HepG2 (cell line): ENCODE data around the gene TBX3. TPM values are rescaled to one million over a fixed set of nuclear protein-coding genes. Genes with fewer than 3 reads are reported as not detected.

Experiments used
- ATAC-seq: fragments of 200-7000 bp; cut with Tn5 transposase; 3 replicates; pipeline ENCODE4 v1.9.1; 2020; ENCODE audit warnings: mild to moderate bottlenecking, moderate library complexity
- BruUV-seq: library from RNA; stranded (reverse); fragments of 400-500 nt; replicated peaks from 2 replicates; lab custom pipeline; 2021; lab: Mats Ljungman, UMichigan
- CTCF ChIA-PET: fragments of 300-600 bp; formaldehyde crosslinking; extraction: SDS; loops from one replicate; lab custom pipeline; 2021; ENCODE audit warnings: low total read pairs, inconsistent platforms, low intra/inter-chr PET ratio; lab: Yijun Ruan, JAX
- POLR2A ChIA-PET: fragments of 350-600 bp; sonication (Branson Sonifier 250); formaldehyde crosslinking; loops from one replicate; lab custom pipeline; 2020; ENCODE audit warnings: antibody characterized with exemption, inconsistent platforms; lab: Yijun Ruan, JAX
- DNase-seq: peaks from one replicate; pipeline ENCODE4 v3.0.0-alpha.2; 2015; ENCODE audit warnings: low spot score
- FAIRE-seq: peaks from 3 replicates; lab custom pipeline; 2011; peaks lifted over from hg19 to GRCh38; lab: Jason Lieb, UNC
- H2AFZ ChIP-seq: one replicate; pipeline ENCODE4 v1.6.1; 2011; ENCODE audit warnings: low read length, inconsistent platforms
- H3K27ac ChIP-seq: fragments of 300-600 bp; 3 replicates; pipeline ENCODE4 v1.8.0; 2011; ENCODE audit warnings: mixed run types, mild to moderate bottlenecking, mixed read lengths, low read length, inconsistent platforms; ENCODE audit not compliant: insufficient read depth; ENCODE audit errors: extremely low read length
- H3K27me3 ChIP-seq, 2 experiments: fragments of 200-600 bp in 1 of 2; 2 replicates in 1 of 2; 3 replicates in 1 of 2; pipeline versions ENCODE4 v1.6.0 to v1.8.0; 2011; ENCODE audit warnings: low read length in 2 of 2, mild to moderate bottlenecking in 2 of 2, moderate library complexity in 2 of 2, inconsistent platforms in 1 of 2; ENCODE audit not compliant: insufficient read depth in 2 of 2, control insufficient read depth in 1 of 2
- H3K36me3 ChIP-seq, 2 experiments: fragments of 200-600 bp in 1 of 2; replicated peaks in 1 of 2; 2 replicates in 1 of 2; 3 replicates in 1 of 2; pipeline versions ENCODE4 v1.5.1 to v1.8.0; 2011; ENCODE audit warnings: low read length in 2 of 2, inconsistent platforms in 1 of 2; ENCODE audit not compliant: insufficient read depth in 2 of 2, control insufficient read depth in 1 of 2
- H3K4me1 ChIP-seq: 2 replicates; pipeline ENCODE4 v1.5.1; 2012; ENCODE audit warnings: low read length, inconsistent platforms; ENCODE audit not compliant: insufficient read depth
- H3K4me2 ChIP-seq: 2 replicates; pipeline ENCODE4 v1.6.0; 2011; ENCODE audit warnings: low read depth, low read length, inconsistent platforms
- H3K4me3 ChIP-seq, 3 experiments: fragments of 200-600 bp in 1 of 3; sonication (generic), shearing (Covaris generic) in 1 of 3; replicated peaks in 1 of 3; 2 replicates each; pipeline ENCODE4 v1.5.1; 2011 to 2016; ENCODE audit warnings: low read length in 3 of 3, inconsistent platforms in 2 of 3, low read depth in 2 of 3, mild to moderate bottlenecking in 2 of 3, control low read depth in 1 of 3, mixed read lengths in 1 of 3; ENCODE audit not compliant: insufficient read depth in 1 of 3
- H3K79me2 ChIP-seq: one replicate; pipeline ENCODE4 v1.6.1; 2011; ENCODE audit warnings: low read length, inconsistent platforms; ENCODE audit not compliant: insufficient read depth
- H3K9ac ChIP-seq: 2 replicates; pipeline ENCODE4 v1.6.0; 2011; ENCODE audit warnings: mild to moderate bottlenecking, low read depth, low read length, inconsistent platforms; ENCODE audit not compliant: insufficient read depth
- H3K9me3 ChIP-seq: 2 replicates; pipeline ENCODE4 v1.5.1; 2012; ENCODE audit warnings: mild to moderate bottlenecking, low read length
- H4K20me1 ChIP-seq: 2 replicates; pipeline ENCODE4 v1.6.0; 2011; ENCODE audit warnings: inconsistent platforms, mild to moderate bottlenecking, low read length, moderate library complexity; ENCODE audit not compliant: insufficient read depth
- BCL6 ChIP-seq: IDR thresholded peaks from 2 replicates; pipeline ENCODE4 v1.6.1; 2016; ENCODE audit warnings: missing genetic modification reagents, missing compliant biosample characterization
- CBX5 ChIP-seq: sonication (generic); formaldehyde crosslinking; IDR thresholded peaks from 2 replicates; pipeline ENCODE4 v1.4.0; 2020; ENCODE audit warnings: missing genetic modification reagents, borderline replicate concordance
- ELF4 ChIP-seq: sonication (generic); formaldehyde crosslinking; IDR thresholded peaks from 2 replicates; pipeline ENCODE4 v1.5.0; 2020; ENCODE audit warnings: missing genetic modification reagents, mild to moderate bottlenecking, moderate library complexity, borderline replicate concordance
- FOSL1 ChIP-seq: sonication (generic); formaldehyde crosslinking; IDR thresholded peaks from 2 replicates; pipeline ENCODE4 v1.9.0; 2021; ENCODE audit warnings: missing genetic modification reagents, borderline replicate concordance
- GATAD2A ChIP-seq: IDR thresholded peaks from 2 replicates; pipeline ENCODE4 v1.6.1; 2016
- HDAC2 ChIP-seq: sonication (generic); formaldehyde crosslinking; IDR thresholded peaks from 2 replicates; pipeline ENCODE4 v1.4.0; 2020; ENCODE audit warnings: missing genetic modification reagents
- IRF2 ChIP-seq: IDR thresholded peaks from 2 replicates; pipeline ENCODE4 v1.6.1; 2018; ENCODE audit warnings: missing genetic modification reagents, missing compliant biosample characterization
- JUN ChIP-seq: sonication (generic); formaldehyde crosslinking; IDR thresholded peaks from 2 replicates; pipeline ENCODE4 v1.4.0; 2020; ENCODE audit warnings: mild to moderate bottlenecking, missing genetic modification reagents
- JUND ChIP-seq: sonication (generic); formaldehyde crosslinking; IDR thresholded peaks from 2 replicates; pipeline ENCODE4 v1.8.0; 2022; ENCODE audit warnings: mild to moderate bottlenecking, missing genetic modification reagents
- LBX2 ChIP-seq: sonication (generic); formaldehyde crosslinking; IDR thresholded peaks from 2 replicates; pipeline ENCODE4 v1.5.0; 2020; ENCODE audit warnings: missing genetic modification reagents, mild to moderate bottlenecking, borderline replicate concordance
- MIXL1 ChIP-seq: IDR thresholded peaks from 2 replicates; pipeline ENCODE4 v1.6.1; 2016
- NR2F6 ChIP-seq, 2 experiments: IDR thresholded peaks; 2 replicates each; pipeline ENCODE4 v1.6.1; 2016; ENCODE audit warnings: antibody characterized with exemption in 1 of 2, mild to moderate bottlenecking in 1 of 2
- RAD21 ChIP-seq: fragments of 450-650 bp; formaldehyde crosslinking; IDR thresholded peaks from 2 replicates; pipeline ENCODE4 v1.5.0; 2020; ENCODE audit warnings: mild to moderate bottlenecking
- REXO4 ChIP-seq: sonication (generic); formaldehyde crosslinking; IDR thresholded peaks from 2 replicates; pipeline ENCODE4 v1.8.0; 2022; ENCODE audit warnings: missing genetic modification reagents, mild to moderate bottlenecking, borderline replicate concordance
- RNF2 ChIP-seq: fragments of 450-650 bp; conservative IDR thresholded peaks from 2 replicates; pipeline ENCODE4 v1.6.1; 2016; ENCODE audit warnings: low read depth
- RORA ChIP-seq: sonication (generic); formaldehyde crosslinking; IDR thresholded peaks from 2 replicates; pipeline ENCODE4 v1.5.0; 2020; ENCODE audit warnings: mild to moderate bottlenecking, missing genetic modification reagents, moderate library complexity
- SOX6 ChIP-seq, 2 experiments: fragments of 450-650 bp in 1 of 2; sonication (generic) in 1 of 2; formaldehyde crosslinking in 1 of 2; IDR thresholded peaks; 2 replicates each; pipeline versions ENCODE4 v1.4.0 to v1.6.1; 2017 to 2020; ENCODE audit warnings: antibody characterized with exemption in 1 of 2, mild to moderate bottlenecking in 1 of 2, missing genetic modification reagents in 1 of 2
- ZBTB7B ChIP-seq: sonication (generic); formaldehyde crosslinking; IDR thresholded peaks from 2 replicates; pipeline ENCODE4 v1.4.0; 2020; ENCODE audit warnings: missing genetic modification reagents
- ZMYM4 ChIP-seq: sonication (generic); formaldehyde crosslinking; IDR thresholded peaks from 2 replicates; pipeline ENCODE4 v1.8.1; 2023; ENCODE audit warnings: mild to moderate bottlenecking, missing genetic modification reagents
- ZNF543 ChIP-seq: sonication (generic); formaldehyde crosslinking; IDR thresholded peaks from 2 replicates; pipeline ENCODE4 v1.4.0; 2020; ENCODE audit warnings: mild to moderate bottlenecking, missing genetic modification reagents
- ZNF761 ChIP-seq: sonication (generic); formaldehyde crosslinking; conservative IDR thresholded peaks from 2 replicates; pipeline ENCODE4 v1.4.0; 2020; ENCODE audit warnings: mild to moderate bottlenecking, missing genetic modification reagents
- WGBS: methylation state at CpG from one replicate; pipeline ENCODE4 v1.1.6; 2017; ENCODE audit warnings: low lambda C conversion rate; 5-methylcytosine and 5-hydroxymethylcytosine counted together
- in situ Hi-C: cut with HindIII; loops from 2 replicates; pipeline ENCODE4 v1.10.0; 2017; ENCODE audit warnings: low pct_unique_long_range_greater_than_20kb; ENCODE audit not compliant: extremely low pct_ligation_motif_present
- intact Hi-C: fragments of 100-400 bp; cut with micrococcal nuclease; formaldehyde crosslinking; loops from one replicate; pipeline ENCODE4 v1.10.0; 2022; ENCODE audit not compliant: unreplicated experiment
- polyA plus RNA-seq, 8 experiments: library from polyadenylated mRNA; depleted of rRNA in 3 of 8; stranded (reverse) in 7 of 8; unstranded in 1 of 8; fragments of >200 nt; fragmentation: Illumina TruSeq in 4 of 8; extraction: Trizol in 4 of 8; gene quantifications; 2 replicates each; pipeline versions ENCODE4 v1.2.1 to v1.2.3, GENCODE V29; 2011 to 2016; ENCODE audit warnings: low read depth in 4 of 8, missing spikeins in 1 of 8, mixed read lengths in 1 of 8; ENCODE audit not compliant: insufficient read depth in 1 of 8
- total RNA-seq, 5 experiments: library from RNA; depleted of rRNA; stranded (reverse); fragments of >200 nt; fragmentation: Illumina TruSeq; extraction: Trizol; gene quantifications; 2 replicates each; pipeline ENCODE4 v1.2.3, GENCODE V29; 2016; ENCODE audit warnings: low read depth in 1 of 5
- TF ChIP-seq, protein P1 (sequence below): IDR thresholded peaks from 2 replicates; pipeline ENCODE4 v1.6.1; 2016; ENCODE audit warnings: low read depth, borderline replicate concordance
- TF ChIP-seq, protein P2 (sequence below): sonication (generic); formaldehyde crosslinking; IDR thresholded peaks from 2 replicates; pipeline ENCODE4 v1.4.0; 2020; ENCODE audit warnings: missing genetic modification reagents, borderline replicate concordance

Gene TBX3
- total and polyA plus RNA-seq, 2 of the 13 experiments (the other 11 are each of a cell fraction or from before 2014, with no cell fraction given) = 27.1 to 42.4 TPM

- no peak for TF ChIP-seq RNF2
These were observed 56.6 kb downstream of the TBX3 start (continued) for GRCh38 chr12:114627393-114627792.

DNA sequence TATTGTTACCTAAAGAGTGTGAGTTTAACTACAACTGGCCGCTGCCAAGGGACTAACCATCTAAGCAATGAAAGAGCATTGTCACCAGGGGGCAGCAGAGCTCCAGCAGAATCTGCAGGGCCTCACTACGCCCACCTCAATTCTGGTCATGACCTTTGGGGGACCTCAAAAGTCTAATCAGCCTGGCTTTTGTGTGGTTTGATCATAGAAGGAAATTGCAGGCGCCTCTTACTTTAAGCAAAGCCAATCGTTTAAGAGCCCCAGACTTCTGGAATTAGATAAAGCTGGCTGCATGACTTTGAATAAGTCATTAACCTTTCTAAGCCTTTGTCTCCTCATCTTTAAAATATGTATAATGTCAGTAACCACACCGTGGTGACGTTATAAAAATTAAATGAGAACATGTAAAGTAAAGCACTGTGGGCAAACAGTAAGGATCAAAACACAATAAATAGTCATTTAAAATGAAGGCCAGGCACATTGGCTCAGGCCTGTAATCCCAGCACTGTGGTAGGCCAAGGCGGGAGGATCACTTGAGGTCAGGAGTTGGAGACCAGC is 58.6 kb downstream of the TBX3 start:
- Histone ChIP-seq H3K4me3 (no peak overlapping the region), H3K9ac (no peak overlapping the region), H3K27me3 (no peaks in the 10 kb centered on the region), H3K27ac (no peak overlapping the region), H3K4me2 (peak overlapping the region; percentile 37), H3K4me1 (peaks cover 35% of the 10 kb centered on the region), H2AFZ (no peak overlapping the region), H3K9me3 (no peaks in the 10 kb centered on the region), H3K36me3 (no peaks in the 10 kb centered on the region), H3K79me2 (no peaks in the 10 kb centered on the region), H4K20me1 (no peaks in the 10 kb centered on the region)
- ChIA-PET POLR2A (interaction anchor here (0.9 to 1.8 kb wide), 2 partner anchors 31 to 1294 kb away, joined by 3 to 7 read pairs; no protein-coding TSS in a partner anchor), CTCF (interaction anchor here (1.1 to 1.9 kb wide), 6 partner anchors 12 to 1292 kb away, joined by 3 to 11 read pairs (median 6); no protein-coding TSS in a partner anchor)
- in situ Hi-C loops (loop anchor here (5.0 to 10.0 kb wide), 2 partner anchors 42 to 1129 kb away; no protein-coding TSS in a partner anchor), intact Hi-C loops (loop anchor here (1.0 to 2.0 kb wide), 2 partner anchors 43 to 1128 kb away; no protein-coding TSS in a partner anchor)
- 10% methylated on average over 7 of the region's 7 CpGs for WGBS
- ATAC-seq = peak; percentile 95
- FAIRE-seq = peak; percentile 86
- BruUV-seq = no TSS peak
- peak; percentile 74 for DNase-seq
- TF ChIP-seq GATAD2A (CRISPR knock-in tag) (peak; percentile 56; the same call in 1 of the 2 replicates), ZBTB7B (peak; percentile 85), MIXL1 (0 out of 2 replicates have a peak, but pooled peaks have one; percentile 42), BCL6 (peak; percentile 18; the same call in 1 of the 2 replicates), JUN (no peak), RAD21 (CRISPR knock-in tag) (peak; percentile 90), LBX2 (CRISPR knock-in tag) (no peak), ZNF761 (CRISPR knock-in tag) (no peak), ZNF543 (CRISPR knock-in tag) (no peak), REXO4 (no peak), IRF2 (CRISPR knock-in tag) (peak; percentile 31; the same call in 1 of the 2 replicates), CBX5 (CRISPR knock-in tag) (0 out of 2 replicates have a peak, but pooled peaks have one; percentile 47), SOX6 (IDR thresholded peaks at IDR 0.05) (no peak), SOX6 (CRISPR knock-in tag; IDR thresholded peaks at IDR 0.05) (peak; percentile 32; the same call in 1 of the 2 replicates), ELF4 (CRISPR knock-in tag) (no peak), RORA (CRISPR knock-in tag) (no peak), JUND (CRISPR knock-in tag) (no peak), ZMYM4 (CRISPR knock-in tag) (peak; percentile 44; the same call in 1 of the 2 replicates), HDAC2 (peak; percentile 16; the same call in 1 of the 2 replicates), NR2F6 (IDR thresholded peaks at IDR 0.05) (peak; percentile 69), NR2F6 (CRISPR knock-in tag; IDR thresholded peaks at IDR 0.05) (peak; percentile 83), FOSL1 (no peak)
- TF ChIP-seq, protein P1, sequence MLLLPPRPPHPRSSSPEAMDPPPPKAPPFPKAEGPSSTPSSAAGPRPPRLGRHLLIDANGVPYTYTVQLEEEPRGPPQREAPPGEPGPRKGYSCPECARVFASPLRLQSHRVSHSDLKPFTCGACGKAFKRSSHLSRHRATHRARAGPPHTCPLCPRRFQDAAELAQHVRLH = peak; percentile 44; the same call in 1 of the 2 replicates
- TF ChIP-seq, protein P2, sequence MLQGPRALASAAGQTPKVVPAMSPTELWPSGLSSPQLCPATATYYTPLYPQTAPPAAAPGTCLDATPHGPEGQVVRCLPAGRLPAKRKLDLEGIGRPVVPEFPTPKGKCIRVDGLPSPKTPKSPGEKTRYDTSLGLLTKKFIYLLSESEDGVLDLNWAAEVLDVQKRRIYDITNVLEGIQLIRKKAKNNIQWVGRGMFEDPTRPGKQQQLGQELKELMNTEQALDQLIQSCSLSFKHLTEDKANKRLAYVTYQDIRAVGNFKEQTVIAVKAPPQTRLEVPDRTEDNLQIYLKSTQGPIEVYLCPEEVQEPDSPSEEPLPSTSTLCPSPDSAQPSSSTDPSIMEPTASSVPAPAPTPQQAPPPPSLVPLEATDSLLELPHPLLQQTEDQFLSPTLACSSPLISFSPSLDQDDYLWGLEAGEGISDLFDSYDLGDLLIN (CRISPR knock-in tag) = no peak
